Endometrium (tissue), 2 donors: ENCODE data around the gene ATP6V1B1.

Source experiments
- FAIRE-seq: peaks from 2 replicates; lab custom pipeline; 2012; peaks lifted over from hg19 to GRCh38; lab: Jason Lieb, UNC
- donor health status: control.
- donor health status: control.

Gene ATP6V1B1

DNA sequence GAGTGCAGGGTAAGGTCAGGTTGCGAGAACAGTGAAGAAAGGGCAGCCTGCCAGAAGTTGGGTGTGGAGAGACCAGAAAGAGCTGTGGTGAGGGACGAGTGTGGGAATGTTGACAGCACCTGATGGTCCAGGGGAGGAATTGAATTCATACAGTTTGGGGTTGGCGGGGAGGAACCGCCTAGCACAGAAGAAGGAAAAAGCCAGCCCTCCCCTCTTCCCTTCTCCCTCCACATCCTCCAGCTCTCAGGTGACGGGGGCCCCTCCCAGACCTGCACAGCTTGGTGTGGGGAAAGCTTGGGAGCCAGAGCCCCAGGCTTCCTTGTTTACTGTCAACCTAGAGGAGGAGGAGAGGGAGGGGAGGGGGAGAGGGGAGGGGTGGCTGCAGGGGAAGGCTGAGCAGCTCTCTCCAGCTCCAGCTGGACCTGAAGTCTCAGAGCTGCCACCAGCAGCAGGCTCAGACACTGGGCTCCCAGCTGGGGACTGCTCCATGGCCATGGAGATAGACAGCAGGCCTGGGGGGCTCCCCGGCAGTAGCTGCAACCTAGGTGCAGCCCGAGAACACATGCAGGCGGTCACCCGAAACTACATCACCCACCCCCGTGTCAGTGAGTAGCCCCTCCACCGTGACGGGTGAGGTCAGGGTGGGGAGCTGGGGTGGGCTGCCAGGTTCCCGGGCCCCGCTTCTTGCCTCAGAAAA, at the start of gene ATP6V1B1:
ATP6V1B1 (plus strand) TSS at position 433 of the 697 bp plus-strand sequence; CDS start at position 488, 55 bp downstream.
- FAIRE-seq: no peak

DNA sequence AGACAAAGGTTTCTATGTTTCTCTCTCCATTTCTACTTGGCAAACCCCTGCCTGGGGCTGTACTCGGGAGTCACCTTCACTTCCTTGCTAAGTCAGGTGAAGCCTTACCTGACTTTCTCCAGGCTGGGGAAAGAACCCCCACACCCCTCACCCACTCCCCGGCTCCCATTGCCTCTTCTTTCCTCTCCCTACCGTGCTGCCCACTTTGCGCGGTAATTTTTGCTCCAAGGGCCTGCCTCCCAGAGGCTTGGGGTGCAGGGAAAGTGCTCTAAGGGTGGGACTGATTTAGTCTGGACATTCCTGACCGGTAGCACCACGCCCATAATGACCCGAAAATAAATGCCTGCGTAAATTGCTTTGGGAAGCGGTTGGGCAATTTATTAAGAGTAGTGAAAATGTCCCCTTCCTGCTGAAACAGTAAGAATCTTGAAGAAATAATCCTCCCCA, 49.1 kb upstream of the ATP6V1B1 start:
- FAIRE-seq: no peak

DNA sequence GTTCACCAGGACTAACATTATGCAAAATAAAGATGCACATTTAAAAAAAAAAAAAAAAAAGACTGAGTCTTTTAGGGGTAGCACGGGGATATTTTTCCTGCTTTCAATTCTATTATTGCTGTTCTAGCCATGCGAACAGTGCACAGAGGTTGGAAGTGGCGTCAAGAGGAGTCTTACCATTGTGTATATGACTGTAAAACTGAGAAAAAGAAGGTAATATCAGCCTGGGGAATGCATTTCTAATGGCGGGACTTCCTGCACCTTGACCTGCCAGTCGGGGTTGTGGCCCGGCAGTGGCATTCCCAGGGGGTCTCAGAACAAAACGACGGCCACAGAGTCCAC, 48.5 kb upstream of the ATP6V1B1 start:
- no peak for FAIRE-seq

DNA sequence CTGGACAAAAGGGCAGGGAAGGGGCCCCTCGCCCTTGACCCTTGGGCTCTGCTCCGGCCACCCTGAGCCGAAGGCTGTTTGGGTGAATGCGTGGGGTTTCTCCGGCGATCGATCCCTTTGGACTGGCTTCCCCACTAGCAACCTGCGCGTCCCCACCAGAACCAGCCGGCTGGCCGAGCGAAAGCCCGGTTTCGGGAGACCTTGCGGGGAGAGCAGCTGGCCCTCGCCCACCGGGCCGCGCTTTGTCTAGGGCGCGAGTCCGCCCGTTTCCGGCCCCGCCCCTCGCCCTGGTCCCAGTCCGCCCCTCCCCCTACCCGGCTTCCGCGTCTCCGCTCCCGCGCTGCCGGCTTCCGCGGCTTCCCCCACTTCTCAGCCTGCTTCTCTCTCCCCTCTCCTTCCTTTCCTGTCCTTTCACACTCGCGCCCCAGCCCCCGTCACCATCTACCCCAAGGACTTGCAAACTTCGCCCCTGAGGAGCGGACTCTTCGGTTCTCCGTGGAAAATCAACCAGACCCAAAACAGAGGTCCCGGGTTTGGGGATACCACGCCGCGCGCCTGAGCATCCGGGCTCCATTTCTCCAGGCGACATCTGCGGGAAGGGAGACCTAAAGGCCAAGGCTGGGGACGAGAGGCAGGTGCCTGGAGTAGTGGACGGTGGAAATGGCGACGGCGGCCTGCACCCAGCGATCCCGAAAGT, 48.0 kb upstream of the ATP6V1B1 start:
- FAIRE-seq: no peak

DNA sequence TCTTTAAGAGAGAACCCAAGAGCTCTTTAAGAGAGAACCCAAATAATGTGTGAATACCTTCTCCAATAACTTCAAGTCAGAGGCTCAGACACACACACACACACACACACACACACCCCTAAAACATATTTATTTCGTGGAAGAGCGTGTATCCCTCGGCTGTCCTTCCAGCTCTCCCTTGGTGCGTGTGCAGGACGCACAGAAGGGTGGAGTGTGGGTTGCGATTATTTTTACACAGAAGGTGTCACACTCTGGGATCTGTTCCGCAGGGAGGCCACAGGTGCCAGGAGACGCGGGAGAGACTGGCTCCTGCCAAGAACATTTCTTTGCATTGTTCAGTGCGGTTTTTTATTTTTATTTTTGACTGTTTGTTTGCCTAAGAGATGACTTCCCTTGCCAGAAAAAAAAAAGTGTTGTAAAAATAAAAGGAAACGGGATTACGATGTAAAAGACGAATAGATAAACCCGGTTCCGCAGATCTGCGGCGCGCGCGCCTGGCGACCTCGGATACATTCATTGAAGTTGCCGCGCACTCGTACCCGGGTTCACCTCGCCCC, 47.3 kb upstream of the ATP6V1B1 start:
- no peak for FAIRE-seq

DNA sequence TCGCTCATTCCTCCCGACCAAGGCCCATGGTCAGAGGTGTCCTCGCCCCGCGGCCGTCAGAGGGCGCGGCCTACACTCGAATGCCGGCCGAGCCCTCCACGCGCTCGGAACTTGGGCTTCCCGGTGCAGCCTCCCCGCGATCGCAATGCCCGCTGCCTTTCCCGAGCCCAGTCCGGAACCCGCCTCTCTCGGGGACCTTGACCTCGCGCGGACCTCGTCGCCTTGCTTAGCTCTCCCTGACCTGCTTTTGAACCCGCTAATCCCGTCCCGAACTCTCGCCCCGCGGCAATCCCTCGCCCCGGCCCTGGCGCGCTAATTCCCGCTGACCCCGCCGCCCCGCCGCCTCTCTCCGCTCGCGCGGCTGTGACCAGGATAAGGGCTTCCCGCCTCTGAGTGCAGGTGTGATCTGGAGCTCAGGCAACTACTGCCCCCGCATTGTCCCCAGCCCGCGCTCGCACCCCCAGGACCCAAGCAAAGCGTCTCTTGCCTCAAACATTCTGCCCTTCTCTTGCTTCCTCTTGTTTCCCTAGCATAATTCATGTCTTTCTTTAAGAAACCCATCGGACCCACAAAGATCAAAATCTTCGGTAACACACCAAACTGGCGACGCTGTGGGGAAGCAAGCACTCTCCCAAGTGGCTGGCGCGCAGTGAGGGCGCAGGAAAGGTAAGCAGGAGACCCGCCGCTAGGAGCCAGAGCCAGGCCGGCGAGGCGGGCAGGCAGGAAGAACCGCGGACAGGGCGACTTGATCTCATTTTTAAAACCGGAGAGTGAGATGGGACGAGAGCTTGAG, 46.6 kb upstream of the ATP6V1B1 start:
- no peak for FAIRE-seq

DNA sequence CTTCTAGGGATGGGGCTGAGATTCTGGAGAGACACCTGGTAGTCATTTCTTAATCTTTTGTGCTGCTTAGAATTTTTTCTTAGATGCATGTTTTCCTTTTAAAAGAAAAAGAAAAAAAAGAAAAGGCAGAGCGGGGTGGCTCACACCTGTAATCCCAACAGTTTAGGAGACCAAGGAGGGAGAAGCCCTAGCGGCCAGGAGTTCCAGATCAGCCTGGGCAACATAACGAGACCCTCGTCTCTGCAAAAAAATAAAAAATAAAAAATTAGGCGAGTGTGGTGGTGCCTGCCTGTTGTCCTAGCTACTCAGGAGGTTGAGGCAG, 46.0 kb upstream of the ATP6V1B1 start:
- FAIRE-seq: no peak

DNA sequence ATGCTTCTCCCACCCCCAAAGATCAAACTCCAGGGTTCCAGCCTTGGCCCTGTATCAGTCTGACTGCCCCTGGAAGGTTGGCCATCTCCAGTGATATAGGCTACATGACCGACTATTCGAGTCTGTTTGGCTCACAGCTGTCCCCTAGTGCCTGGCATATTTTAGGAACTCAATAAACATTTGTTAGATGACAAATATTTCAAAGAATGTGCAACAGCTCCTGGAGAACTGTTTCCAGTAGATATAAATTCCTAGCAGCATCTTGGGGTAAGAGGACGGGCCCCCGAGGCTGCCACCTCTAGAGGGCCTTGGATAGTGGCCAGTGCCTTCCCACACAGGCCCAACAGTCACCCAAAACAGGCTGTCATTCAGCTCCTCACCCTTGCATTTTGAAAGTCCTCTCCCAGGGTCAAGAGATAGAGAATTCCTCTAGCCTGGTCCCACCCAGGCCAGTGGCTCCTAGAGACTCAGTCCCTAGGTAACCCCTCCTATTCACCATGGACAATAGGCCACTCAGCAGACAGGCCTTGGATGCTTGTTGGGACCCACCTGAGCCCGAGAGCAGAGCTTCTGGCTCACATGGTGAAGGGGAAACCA, 45.1 kb upstream of the ATP6V1B1 start:
- no peak for FAIRE-seq

DNA sequence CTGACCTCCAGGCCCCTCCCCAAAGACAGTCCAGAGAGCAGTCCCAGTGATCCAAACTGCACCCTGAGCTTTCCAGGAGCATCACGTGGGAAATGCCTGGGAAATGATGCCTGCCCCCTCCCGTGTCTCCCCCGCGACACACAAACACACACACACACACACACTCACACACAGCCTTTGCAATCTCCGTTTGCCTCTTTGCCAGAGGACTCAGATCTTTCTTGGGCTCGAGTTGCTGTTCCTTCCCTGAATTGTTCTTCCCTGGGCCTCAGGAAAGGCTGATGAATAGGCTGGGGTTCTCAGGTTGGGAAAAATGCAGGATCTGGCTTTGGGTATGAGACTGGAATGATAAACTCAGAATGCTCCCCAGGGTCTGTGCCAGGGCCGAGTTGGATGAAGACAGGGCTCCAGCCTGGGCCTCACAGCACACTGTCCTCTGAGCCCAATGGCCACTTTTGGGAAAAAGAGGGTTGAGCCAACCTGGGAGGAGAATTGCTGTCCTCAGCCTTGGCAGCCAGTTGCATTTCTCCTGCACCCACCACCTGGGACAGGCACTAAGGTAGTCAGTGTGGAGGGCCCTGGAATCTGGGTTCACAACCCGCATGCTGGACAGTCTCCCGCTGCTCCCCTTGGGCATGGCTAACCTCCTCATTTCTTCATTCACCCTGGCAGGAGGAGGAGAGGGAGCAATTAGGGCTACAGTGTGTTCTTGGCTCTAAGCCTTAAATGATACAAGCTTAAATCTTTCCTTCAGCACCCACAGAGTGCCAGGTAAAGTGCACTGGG, 43.9 kb upstream of the ATP6V1B1 start:
- no peak for FAIRE-seq

DNA sequence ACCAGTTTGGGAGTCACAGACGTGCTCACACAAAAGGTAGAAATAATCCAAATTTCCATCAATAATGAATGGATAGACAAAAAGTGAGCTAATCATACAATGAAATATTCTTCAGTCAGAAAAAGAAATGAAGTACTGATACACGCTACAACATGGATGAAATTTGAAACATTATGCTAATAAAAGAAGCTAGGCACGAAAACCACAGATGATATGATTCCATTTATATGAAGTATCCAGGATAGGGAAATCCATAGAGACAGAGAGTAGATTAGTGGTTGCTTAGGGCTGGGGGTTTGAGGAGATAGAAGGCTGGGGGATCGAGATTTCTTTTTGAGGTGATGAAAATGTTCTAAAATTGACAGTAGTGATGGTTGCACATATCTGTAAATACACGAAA, 43.0 kb upstream of the ATP6V1B1 start:
- no peak for FAIRE-seq

DNA sequence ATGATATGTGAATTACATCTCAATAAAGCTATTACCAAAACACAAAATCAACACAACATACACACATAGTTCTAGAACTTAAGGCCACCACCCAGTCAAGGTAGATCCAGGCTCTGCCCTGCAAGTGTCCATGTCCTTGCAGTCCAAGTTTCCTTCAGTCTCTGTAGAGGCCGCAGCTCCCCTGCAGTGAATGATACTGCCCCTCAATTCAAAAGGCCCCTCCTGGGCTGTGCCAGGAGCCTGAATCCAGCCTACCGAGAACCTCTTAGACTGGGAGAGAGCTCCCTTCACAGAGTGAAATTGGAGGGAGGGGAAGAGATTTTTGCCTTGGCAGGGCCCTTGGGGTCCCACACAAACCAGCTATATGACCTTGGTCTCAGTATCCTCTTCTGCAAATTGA, 42.5 kb upstream of the ATP6V1B1 start:
- FAIRE-seq: no peak

DNA sequence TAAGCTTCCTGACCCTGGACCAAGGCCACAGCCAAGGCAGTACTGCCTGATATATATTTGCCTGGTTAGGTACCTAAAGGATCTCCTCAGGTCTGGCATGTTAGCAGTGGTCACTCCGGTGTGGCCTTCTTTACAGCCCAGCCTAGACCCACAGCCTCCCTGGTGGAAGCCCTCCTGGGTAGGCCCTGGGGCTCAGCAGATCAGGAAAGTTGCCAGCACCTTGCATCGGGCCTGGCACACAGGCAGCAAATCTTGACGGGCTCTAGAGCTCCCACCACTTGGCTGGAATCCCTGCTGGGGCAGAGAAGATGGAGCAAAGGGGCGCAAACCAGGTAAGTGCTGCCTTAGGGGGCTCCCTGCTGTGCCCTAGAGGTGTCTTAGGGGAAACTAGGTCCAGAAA, 40.9 kb upstream of the ATP6V1B1 start:
- no peak for FAIRE-seq

DNA sequence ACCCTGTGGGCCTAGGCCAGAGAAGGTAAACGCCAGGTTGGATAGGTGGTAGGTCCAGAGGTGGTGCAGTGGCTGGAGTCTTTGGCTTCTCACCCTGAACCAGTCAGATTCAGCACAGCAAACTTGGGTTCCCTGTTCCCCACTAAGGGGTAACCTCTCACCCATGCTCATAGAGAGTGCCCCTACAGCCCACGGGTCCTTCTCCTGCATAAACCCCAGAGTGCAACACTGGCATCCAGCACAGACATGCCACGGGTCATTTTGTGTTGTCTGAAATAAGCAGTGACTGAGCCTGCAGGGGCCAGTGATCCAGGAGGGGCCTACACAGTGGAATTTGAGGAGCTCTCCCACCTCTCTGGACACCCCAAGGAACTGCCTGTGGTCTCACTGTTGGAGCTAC, 40.5 kb upstream of the ATP6V1B1 start:
- FAIRE-seq: no peak

DNA sequence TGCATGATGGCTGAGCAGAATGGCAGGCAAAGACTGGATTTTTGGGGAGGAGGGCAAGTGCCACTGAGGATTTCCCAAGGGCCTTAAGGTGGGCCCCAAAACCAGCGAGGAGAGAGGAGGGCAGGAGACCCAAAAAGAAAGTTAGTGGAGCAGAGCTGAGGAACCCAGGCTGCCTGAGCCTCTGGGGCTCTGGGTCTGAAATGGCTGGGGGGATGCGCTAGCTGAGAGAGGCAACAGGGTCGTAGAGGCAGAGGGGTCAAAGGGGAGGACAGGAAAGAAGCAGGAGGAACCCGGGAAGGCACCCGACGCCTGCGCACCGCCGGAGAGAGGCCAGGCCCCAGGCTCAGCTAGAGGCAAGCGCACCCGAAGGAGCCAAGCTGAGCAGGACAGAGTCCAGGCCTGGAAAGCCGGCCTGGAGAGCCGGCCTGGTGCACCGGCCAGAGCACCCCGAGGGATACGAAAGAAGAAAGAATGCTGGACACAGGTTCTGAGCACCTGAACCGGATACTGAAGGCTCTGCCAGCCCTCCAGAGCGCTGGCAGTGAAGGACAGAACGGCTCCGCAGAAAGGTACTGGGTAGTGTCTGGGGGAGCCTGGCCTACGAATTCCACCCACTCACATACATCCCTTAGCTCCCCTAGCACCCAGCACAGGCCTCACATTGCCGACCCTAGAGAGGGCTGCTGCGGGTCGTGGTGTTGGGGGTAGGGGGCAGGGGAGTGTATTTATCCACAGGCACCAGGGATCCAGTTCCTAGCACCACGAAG, 39.5 kb upstream of the ATP6V1B1 start:
- FAIRE-seq: no peak

DNA sequence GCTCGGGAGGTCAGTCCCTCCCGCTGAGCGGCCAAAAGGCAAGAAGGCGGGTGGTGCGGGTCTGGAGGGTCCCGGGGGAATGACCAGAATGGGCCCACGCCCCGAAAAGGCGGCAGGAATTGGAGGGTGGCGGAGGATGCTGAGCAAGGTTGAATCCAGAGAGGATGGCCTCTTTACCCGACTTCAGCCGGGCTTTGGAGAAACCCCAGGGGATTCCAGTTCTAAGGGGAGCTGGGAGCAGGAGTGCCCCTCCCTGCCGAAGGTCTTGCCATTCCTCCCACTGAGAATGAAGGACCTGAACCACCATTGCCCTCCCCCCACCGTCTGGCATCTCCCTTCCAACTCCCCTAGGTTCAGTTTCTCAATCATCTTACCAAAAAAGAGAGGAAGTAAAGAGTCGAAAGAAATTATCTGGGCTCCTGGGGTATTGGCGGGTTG, 38.9 kb upstream of the ATP6V1B1 start:
- FAIRE-seq: no peak

DNA sequence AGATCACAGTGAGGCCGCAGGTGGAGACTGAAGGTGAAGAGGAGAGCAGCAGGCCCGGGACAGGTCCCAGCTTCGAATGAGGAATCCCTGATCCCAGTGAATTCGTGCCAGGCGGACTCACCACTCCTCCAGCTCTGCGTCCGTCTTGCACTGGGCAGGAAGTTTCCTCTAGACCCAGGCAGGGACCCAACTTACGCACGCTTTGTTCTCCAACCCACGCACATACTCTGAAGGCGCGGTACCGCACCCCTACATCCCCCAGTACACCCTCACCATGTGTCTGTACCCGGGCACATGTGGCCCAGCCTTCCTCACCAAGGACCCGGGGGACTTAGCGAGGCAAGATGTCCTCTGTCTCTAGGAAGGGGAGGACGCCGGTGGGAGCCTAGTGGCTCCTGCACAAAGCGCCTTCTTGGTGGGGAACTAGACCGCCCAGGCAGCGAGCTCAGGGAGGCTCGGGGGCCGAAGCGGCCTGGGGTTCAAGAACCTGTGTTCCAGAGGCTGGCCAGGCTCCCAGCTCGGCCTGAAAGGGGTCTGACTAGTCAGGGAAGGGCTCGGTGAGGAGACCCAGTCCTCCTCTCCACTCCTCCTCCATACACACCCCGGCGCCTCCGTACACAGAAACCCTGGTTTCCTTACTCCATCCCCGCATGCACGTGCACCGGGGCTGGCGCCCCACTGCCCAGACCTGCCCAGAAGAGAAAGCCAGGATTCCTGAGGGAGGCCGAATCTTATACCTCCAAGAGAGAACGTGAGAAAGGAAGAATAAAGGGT, 38.3 kb upstream of the ATP6V1B1 start:
- no peak for FAIRE-seq

DNA sequence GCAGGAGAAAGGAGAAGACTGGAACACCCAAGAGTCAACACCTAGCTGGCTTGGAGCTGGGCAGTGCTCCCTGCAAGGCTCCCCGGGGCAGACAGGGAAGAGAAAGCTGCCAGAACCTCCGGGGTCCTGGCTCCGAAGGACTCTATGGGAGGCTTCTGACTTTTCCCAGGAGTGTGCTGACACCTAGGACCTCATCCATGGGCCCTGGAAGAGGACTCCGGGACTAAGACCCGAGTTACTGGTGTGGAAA, 37.8 kb upstream of the ATP6V1B1 start:
- FAIRE-seq: no peak

DNA sequence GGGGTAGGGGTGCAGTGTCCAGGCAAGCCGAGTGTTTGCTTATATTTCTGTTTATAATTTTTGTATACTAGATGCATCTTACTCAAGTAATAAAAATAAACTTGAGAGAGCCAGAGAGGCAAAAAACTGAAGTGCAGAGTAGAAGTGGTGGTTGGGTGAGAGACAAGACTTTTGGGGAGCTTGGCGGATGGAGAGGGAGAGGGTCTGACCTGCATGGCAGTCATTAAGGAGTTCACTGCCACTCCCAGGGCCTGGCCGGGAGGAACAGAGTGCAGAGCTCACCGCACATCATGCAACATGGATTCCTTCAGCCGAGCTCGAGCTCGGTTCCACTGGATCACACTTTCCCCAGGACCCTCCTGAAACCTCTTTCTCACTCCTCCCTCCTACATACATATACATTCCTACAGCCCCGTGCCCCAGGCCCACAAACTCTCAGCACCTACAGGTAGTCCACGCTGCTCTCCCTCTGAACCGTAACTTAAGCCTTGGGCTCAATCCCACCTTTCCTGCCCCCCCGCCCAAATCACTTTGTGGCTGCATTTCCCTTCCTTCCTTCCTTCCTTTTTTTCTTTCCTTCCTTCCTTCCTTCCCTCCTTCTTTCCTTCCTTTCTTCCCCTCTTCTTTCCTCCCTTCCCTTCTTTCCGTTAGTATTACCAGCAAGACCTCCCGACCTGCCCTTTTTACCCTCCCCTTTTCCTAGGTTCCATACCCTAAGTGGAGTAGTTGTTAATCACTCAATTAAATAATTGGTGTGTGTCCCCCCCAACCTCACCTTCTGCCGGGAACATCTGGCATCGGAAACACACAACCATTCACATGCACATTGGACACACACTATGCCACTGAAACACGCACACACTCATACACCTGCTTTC, 37.1 kb upstream of the ATP6V1B1 start:
- no peak for FAIRE-seq
